Mesendoderm (in vitro differentiated cells): ENCODE measurements around the gene ADIPOR1.
A peak's percentile ranks its signal among the peaks of the same experiment; 100 is the strongest.
"Not testable (repeated sequence)": the region's sequence is repeated elsewhere in the genome, so short reads cannot be mapped to it uniquely, and the experiment has no call there.

Source experiments
- DNase-seq: peaks from one replicate; pipeline ENCODE4 v3.0.0; 2013
- H2AK5ac ChIP-seq: 2 replicates; pipeline ENCODE4 v1.6.1; 2013; ENCODE audit warnings: low read length, inconsistent platforms
- H2BK120ac ChIP-seq: 2 replicates; pipeline ENCODE4 v1.6.1; 2013; ENCODE audit warnings: low read depth, mild to moderate bottlenecking, low read length, moderate library complexity, mixed read lengths
- H2BK15ac ChIP-seq: replicated peaks from 2 replicates; pipeline ENCODE4 v1.6.1; 2013; ENCODE audit warnings: low read depth, mild to moderate bottlenecking, moderate library complexity
- H2BK5ac ChIP-seq: 2 replicates; pipeline ENCODE4 v1.6.1; 2013; ENCODE audit warnings: low read length, inconsistent platforms
- H3K18ac ChIP-seq: 2 replicates; pipeline ENCODE4 v1.6.1; 2013; ENCODE audit warnings: mild to moderate bottlenecking, low read length, mixed read lengths
- H3K23ac ChIP-seq: one replicate; pipeline ENCODE4 v1.6.1; 2013; ENCODE audit warnings: low read length
- H3K27ac ChIP-seq: 2 replicates; pipeline ENCODE4 v1.5.1; 2013; ENCODE audit warnings: low read depth, mild to moderate bottlenecking, inconsistent platforms, low read length, moderate library complexity
- H3K27me3 ChIP-seq: 2 replicates; pipeline ENCODE4 v1.6.1; 2013; ENCODE audit warnings: low read length, control low read depth, mild to moderate bottlenecking, inconsistent platforms; ENCODE audit not compliant: insufficient read depth, poor library complexity
- H3K36me3 ChIP-seq: 2 replicates; pipeline ENCODE4 v1.6.1; 2013; ENCODE audit warnings: low read length, inconsistent platforms; ENCODE audit not compliant: control insufficient read depth, insufficient read depth
- H3K4ac ChIP-seq: one replicate; pipeline ENCODE4 v1.6.1; 2013; ENCODE audit warnings: low read depth, mild to moderate bottlenecking, low read length, moderate library complexity
- H3K4me1 ChIP-seq: 2 replicates; pipeline ENCODE4 v1.6.1; 2013; ENCODE audit warnings: low read depth, low read length, inconsistent platforms; ENCODE audit not compliant: control insufficient read depth
- H3K4me2 ChIP-seq: 2 replicates; pipeline ENCODE4 v1.6.1; 2013; ENCODE audit warnings: low read length
- H3K4me3 ChIP-seq: 2 replicates; pipeline ENCODE4 v1.5.1; 2013; ENCODE audit warnings: mild to moderate bottlenecking, low read length
- H3K56ac ChIP-seq: one replicate; pipeline ENCODE4 v1.6.1; 2013; ENCODE audit warnings: low read length
- H3K79me1 ChIP-seq: 2 replicates; pipeline ENCODE4 v1.6.1; 2013; ENCODE audit warnings: low read length, inconsistent platforms
- H3K79me2 ChIP-seq: 2 replicates; pipeline ENCODE4 v1.6.1; 2013; ENCODE audit warnings: mild to moderate bottlenecking, low read length; ENCODE audit not compliant: control insufficient read depth, insufficient read depth
- H3K9ac ChIP-seq: 2 replicates; pipeline ENCODE4 v1.6.1; 2013; ENCODE audit warnings: low read length, inconsistent platforms
- H4K5ac ChIP-seq: one replicate; pipeline ENCODE4 v1.6.1; 2013; ENCODE audit warnings: low read length
- H4K8ac ChIP-seq: one replicate; pipeline ENCODE4 v1.6.1; 2013; ENCODE audit warnings: low read depth, mild to moderate bottlenecking, control low read depth, low read length, moderate library complexity
- WGBS: extraction: QIAGEN DNeasy Blood & Tissue Kit; methylation state at CpG from one replicate; pipeline ENCODE4 v1.1.7; 2013; ENCODE audit warnings: low lambda C conversion rate, missing lambda C conversion rate; ENCODE audit not compliant: insufficient coverage; ENCODE audit errors: extremely low coverage; 5-methylcytosine and 5-hydroxymethylcytosine counted together

The ADIPOR1 gene

GRCh38 chr1:202926581-202927491 lies 31.3 kb downstream of the ADIPOR1 start, which contains the start of gene KLHL12:
Gene KLHL12, minus strand, starts transcription at chr1:202927234. Its CDS starts 2,072 bp downstream, at chr1:202925162.
- Histone ChIP-seq H2BK15ac (no peak within 1 kb of the TSS), H3K27ac (peak within 1 kb of the TSS; percentile 71), H3K4me3 (peak within 1 kb of the TSS; percentile 82), H2BK5ac (peak within 1 kb of the TSS; percentile 75), H3K23ac (no peak within 1 kb of the TSS), H3K79me2 (no peaks in the 10 kb centered on the region), H3K4ac (no peak within 1 kb of the TSS), H3K27me3 (no peaks in the 10 kb centered on the region), H3K4me2 (peak within 1 kb of the TSS; percentile 52), H3K56ac (peak within 1 kb of the TSS; percentile 93), H2BK120ac (no peak within 1 kb of the TSS), H4K5ac (peak within 1 kb of the TSS; percentile 1), H4K8ac (peak within 1 kb of the TSS; percentile 97), H2AK5ac (no peak within 1 kb of the TSS), H3K4me1 (no peaks in the 10 kb centered on the region), H3K9ac (peak within 1 kb of the TSS; percentile 89), H3K36me3 (no peaks in the 10 kb centered on the region), H3K18ac (no peak within 1 kb of the TSS), H3K79me1 (no peaks in the 10 kb centered on the region)
- peak; percentile 99 for DNase-seq
- WGBS: no CpG with 5 or more reads among the region's 57 CpGs

GRCh38 chr1:202923533-202923932 lies 34.6 kb downstream of the ADIPOR1 start:
- Histone ChIP-seq H3K4me3 (no peak overlapping the region), H2AK5ac (no peak overlapping the region), H3K79me2 (no peaks in the 10 kb centered on the region), H3K4me1 (no peaks in the 10 kb centered on the region), H3K79me1 (no peaks in the 10 kb centered on the region), H3K27ac (no peak overlapping the region), H3K4ac (no peak overlapping the region), H3K4me2 (no peak overlapping the region), H2BK5ac (no peak overlapping the region), H4K5ac (no peak overlapping the region), H3K56ac (no peak overlapping the region), H3K18ac (no peak overlapping the region), H3K27me3 (no peaks in the 10 kb centered on the region), H3K9ac (no peak overlapping the region), H2BK120ac (no peak overlapping the region), H3K23ac (no peak overlapping the region), H3K36me3 (no peaks in the 10 kb centered on the region), H4K8ac (no peak overlapping the region), H2BK15ac (no peak overlapping the region)
- no peak for DNase-seq
- no CpG with 5 or more reads among the region's 3 CpGs for WGBS

- no peak overlapping the region for H3K27ac ChIP-seq
- H3K4me3 ChIP-seq: no peak overlapping the region
- H3K18ac ChIP-seq: no peak overlapping the region
- H3K79me2 ChIP-seq: no peaks in the 10 kb centered on the region
- no peak overlapping the region for H2BK5ac ChIP-seq
- H3K4me2 ChIP-seq: no peak overlapping the region
- peaks cover 2% of the 10 kb centered on the region for H3K36me3 ChIP-seq
- H3K23ac ChIP-seq: no peak overlapping the region
- H3K9ac ChIP-seq: no peak overlapping the region
- H2AK5ac ChIP-seq: no peak overlapping the region
- H2BK15ac ChIP-seq: no peak overlapping the region
- H3K56ac ChIP-seq: no peak overlapping the region
- H3K4ac ChIP-seq: no peak overlapping the region
- H4K8ac ChIP-seq: no peak overlapping the region
- no peaks in the 10 kb centered on the region for H3K27me3 ChIP-seq
- no peak overlapping the region for H4K5ac ChIP-seq
- H3K79me1 ChIP-seq: no peaks in the 10 kb centered on the region
- DNase-seq: no peak
- H2BK120ac ChIP-seq: no peak overlapping the region
- H3K4me1 ChIP-seq: no peaks in the 10 kb centered on the region
These were observed 38.5 kb downstream of the ADIPOR1 start for GRCh38 chr1:202919615-202920014.

GRCh38 chr1:202915146-202915545 lies 43.0 kb downstream of the ADIPOR1 start:
- H4K8ac ChIP-seq: no peak overlapping the region
- H2AK5ac ChIP-seq: no peak overlapping the region
- no peaks in the 10 kb centered on the region for H3K4me1 ChIP-seq
- no peak overlapping the region for H4K5ac ChIP-seq
- no peak for DNase-seq
- no peak overlapping the region for H3K4me2 ChIP-seq
- H2BK15ac ChIP-seq: no peak overlapping the region
- no peak overlapping the region for H3K27ac ChIP-seq
- no peak overlapping the region for H3K9ac ChIP-seq
- H2BK5ac ChIP-seq: no peak overlapping the region
- H3K18ac ChIP-seq: no peak overlapping the region
- H3K23ac ChIP-seq: no peak overlapping the region
- no peak overlapping the region for H2BK120ac ChIP-seq
- H3K27me3 ChIP-seq: no peaks in the 10 kb centered on the region
- peaks cover 4% of the 10 kb centered on the region for H3K36me3 ChIP-seq
- no peaks in the 10 kb centered on the region for H3K79me1 ChIP-seq
- H3K4ac ChIP-seq: no peak overlapping the region
- H3K4me3 ChIP-seq: no peak overlapping the region
- no peaks in the 10 kb centered on the region for H3K79me2 ChIP-seq
- no peak overlapping the region for H3K56ac ChIP-seq

GRCh38 chr1:202912476-202912875 lies 45.6 kb downstream of the ADIPOR1 start:
- not testable (repeated sequence) for H2BK120ac ChIP-seq, H2AK5ac ChIP-seq, H3K56ac ChIP-seq, H3K36me3 ChIP-seq, H3K4me2 ChIP-seq, H3K79me1 ChIP-seq, H3K18ac ChIP-seq, H3K4ac ChIP-seq, H2BK5ac ChIP-seq, H3K4me1 ChIP-seq, H3K27me3 ChIP-seq, H3K23ac ChIP-seq, DNase-seq, H3K4me3 ChIP-seq, H3K27ac ChIP-seq, H4K5ac ChIP-seq, H3K79me2 ChIP-seq, H4K8ac ChIP-seq, H3K9ac ChIP-seq, H2BK15ac ChIP-seq
- no CpG with 5 or more reads among the region's 4 CpGs for WGBS

GRCh38 chr1:202909494-202909893 lies 48.6 kb downstream of the ADIPOR1 start:
- Histone ChIP-seq H3K27ac (no peak overlapping the region), H3K4me1 (no peaks in the 10 kb centered on the region), H3K4ac (no peak overlapping the region), H3K27me3 (no peaks in the 10 kb centered on the region), H3K4me3 (no peak overlapping the region), H3K4me2 (no peak overlapping the region), H3K79me1 (no peaks in the 10 kb centered on the region), H3K18ac (no peak overlapping the region), H4K5ac (no peak overlapping the region), H2BK120ac (no peak overlapping the region), H3K36me3 (peaks cover 3% of the 10 kb centered on the region), H3K56ac (no peak overlapping the region), H3K79me2 (no peaks in the 10 kb centered on the region), H4K8ac (no peak overlapping the region), H2AK5ac (no peak overlapping the region), H3K9ac (no peak overlapping the region), H2BK5ac (no peak overlapping the region), H2BK15ac (no peak overlapping the region), H3K23ac (no peak overlapping the region)
- WGBS: no CpG with 5 or more reads among the region's 1 CpG
- DNase-seq: no peak
